ENCODE results near the gene PKD1L1.

The PKD1L1 gene

GRCh38 chr7:47875406-47875805 is 72.9 kb downstream of the PKD1L1 start:
- no peak for DNase-seq (ENCODE audit: low read depth in 2 of 2)

GRCh38 chr7:47873762-47874161 is 74.5 kb downstream of the PKD1L1 start:
- no peak for DNase-seq (ENCODE audit: low read depth in 2 of 2)

GRCh38 chr7:47867286-47867685 is 81.0 kb downstream of the PKD1L1 start:
- DNase-seq (ENCODE audit: low read depth in 2 of 2): no peak

- no peak for DNase-seq (ENCODE audit: low read depth in 2 of 2)
Measured at GRCh38 chr7:47866120-47866519, 82.1 kb downstream of the PKD1L1 start.

GRCh38 chr7:47852330-47853245 is 95.7 kb downstream of the PKD1L1 start:
- DNase-seq (ENCODE audit: low read depth in 2 of 2): no peak

- no peak for DNase-seq (ENCODE audit: low read depth in 2 of 2)
Measured at GRCh38 chr7:47847207-47847606, 101.1 kb downstream of the PKD1L1 start.

GRCh38 chr7:47846138-47846836 is 102.0 kb downstream of the PKD1L1 start:
- no peak for DNase-seq (ENCODE audit: low read depth in 2 of 2)

GRCh38 chr7:47844311-47844710 is 104.0 kb downstream of the PKD1L1 start:
- no peak for DNase-seq (ENCODE audit: low read depth in 2 of 2)

- no peak for DNase-seq (ENCODE audit: low read depth in 2 of 2)
Measured at GRCh38 chr7:47843291-47843690, 105.0 kb downstream of the PKD1L1 start.

GRCh38 chr7:47839381-47839780 is 108.9 kb downstream of the PKD1L1 start:
- DNase-seq (ENCODE audit: low read depth in 2 of 2): no peak

- DNase-seq (ENCODE audit: low read depth in 2 of 2): no peak
Measured at GRCh38 chr7:47837826-47838225, 110.4 kb downstream of the PKD1L1 start.

GRCh38 chr7:47836503-47837202 is 111.6 kb downstream of the PKD1L1 start:
- DNase-seq (ENCODE audit: low read depth in 2 of 2): no peak

- no peak for DNase-seq (ENCODE audit: low read depth in 2 of 2)
Measured at GRCh38 chr7:47836080-47836479, 112.2 kb downstream of the PKD1L1 start.

GRCh38 chr7:47833211-47833610 is 115.1 kb downstream of the PKD1L1 start:
- DNase-seq (ENCODE audit: low read depth in 2 of 2): no peak

- no peak for DNase-seq (ENCODE audit: low read depth in 2 of 2)
Measured at GRCh38 chr7:47832105-47832715, 116.1 kb downstream of the PKD1L1 start.

- no peak for DNase-seq (ENCODE audit: low read depth in 2 of 2)
Measured at GRCh38 chr7:47830015-47830414, 118.3 kb downstream of the PKD1L1 start.

- no peak for DNase-seq (ENCODE audit: low read depth in 2 of 2)
Measured at GRCh38 chr7:47827871-47828270, 120.4 kb downstream of the PKD1L1 start.

GRCh38 chr7:47827351-47827756 is 120.9 kb downstream of the PKD1L1 start:
- no peak for DNase-seq (ENCODE audit: low read depth in 2 of 2)

GRCh38 chr7:47826754-47827153 is 121.5 kb downstream of the PKD1L1 start:
- DNase-seq (ENCODE audit: low read depth in 2 of 2): no peak

GRCh38 chr7:47819607-47819920 is 128.7 kb downstream of the PKD1L1 start:
- DNase-seq (ENCODE audit: low read depth in 2 of 2): no peak

GRCh38 chr7:47818796-47819606 is 129.3 kb downstream of the PKD1L1 start:
- peak; percentile 14 to 29 for DNase-seq (ENCODE audit: low read depth in 2 of 2)

All from activated CD4-positive, alpha-beta T cell treated with anti-CD3 and anti-CD28 coated beads for 24 hours (primary cell).